Panc1 (cell line): ENCODE measurements around the gene ROBO2. TPM values are rescaled to one million over a fixed set of nuclear protein-coding genes. Genes with fewer than 3 reads are reported as not detected.

Source experiments
- ATAC-seq: fragments of 200-7000 bp; cut with Tn5 transposase; 2 replicates; pipeline ENCODE4 v1.9.1; 2020; ENCODE audit warnings: mild to moderate bottlenecking, moderate library complexity
- BruUV-seq: library from RNA; stranded (reverse); fragments of 400-500 nt; replicated peaks from 2 replicates; lab custom pipeline; 2021; lab: Mats Ljungman, UMichigan
- CTCF ChIA-PET: fragments of 300-600 bp; sonication (Branson Sonifier 250); formaldehyde crosslinking; loops from one replicate; lab custom pipeline; 2022; ENCODE audit warnings: antibody characterized with exemption; lab: Charles Lee
- POLR2A ChIA-PET: fragments of 300-600 bp; sonication (Branson Sonifier 250); formaldehyde crosslinking; loops from one replicate; lab custom pipeline; 2022; ENCODE audit warnings: antibody characterized with exemption; lab: Charles Lee
- DNase-seq: peaks from one replicate; pipeline ENCODE4 v3.0.0-alpha.2; 2010; ENCODE audit warnings: low read depth, low spot score
- H3K27ac ChIP-seq: 2 replicates; pipeline ENCODE4 v1.5.1; 2011; ENCODE audit warnings: mild to moderate bottlenecking, low read length, inconsistent platforms
- H3K27me3 ChIP-seq: fragments of 200-500 bp; sonication (Bioruptor generic); 2 replicates; pipeline ENCODE4 v1.6.0; 2014; ENCODE audit warnings: low read length, inconsistent platforms; ENCODE audit not compliant: control insufficient read depth, insufficient read depth
- H3K36me3 ChIP-seq: fragments of 200-500 bp; sonication (Bioruptor generic); 2 replicates; pipeline ENCODE4 v1.5.1; 2014; ENCODE audit warnings: inconsistent platforms, mild to moderate bottlenecking, low read length, moderate library complexity; ENCODE audit not compliant: control insufficient read depth, insufficient read depth
- H3K4me1 ChIP-seq: 2 replicates; pipeline ENCODE4 v1.5.1; 2011; ENCODE audit warnings: inconsistent platforms, mild to moderate bottlenecking, low read length, moderate library complexity; ENCODE audit not compliant: control insufficient read depth, insufficient read depth
- H3K4me3 ChIP-seq, 2 experiments: 2 replicates each; pipeline ENCODE4 v1.5.1; 2011 to 2012; ENCODE audit warnings: low read depth in 2 of 2, low read length in 2 of 2, mild to moderate bottlenecking in 2 of 2, inconsistent platforms in 1 of 2, moderate library complexity in 1 of 2
- H3K9me3 ChIP-seq: fragments of 200-500 bp; sonication (Bioruptor generic); 2 replicates; pipeline ENCODE4 v1.5.1; 2014; ENCODE audit warnings: low read depth, mild to moderate bottlenecking, inconsistent platforms, low read length, moderate library complexity; ENCODE audit not compliant: control insufficient read depth, insufficient read depth
- CTCF ChIP-seq: fragments of 450-650 bp; IDR thresholded peaks from 2 replicates; pipeline ENCODE4 v1.5.1; 2017; ENCODE audit warnings: mild to moderate bottlenecking
- POLR2AphosphoS5 ChIP-seq: IDR thresholded peaks from 2 replicates; pipeline ENCODE4 v1.6.1; 2012; ENCODE audit warnings: mild to moderate bottlenecking, low read depth, low read length, moderate library complexity
- REST ChIP-seq, 2 experiments: IDR thresholded peaks; 2 replicates each; pipeline ENCODE4 v1.6.1; 2011 to 2012; ENCODE audit warnings: low read depth in 2 of 2, control low read depth in 1 of 2, low read length in 1 of 2, mild to moderate bottlenecking in 1 of 2, moderate library complexity in 1 of 2; ENCODE audit not compliant: insufficient read depth in 1 of 2
- SIN3A ChIP-seq: IDR thresholded peaks from 2 replicates; pipeline ENCODE4 v1.6.1; 2012; ENCODE audit warnings: low read depth, mild to moderate bottlenecking, low read length, moderate library complexity, borderline replicate concordance; ENCODE audit not compliant: insufficient read depth
- TCF7L2 ChIP-seq: IDR thresholded peaks from 2 replicates; pipeline ENCODE4 v1.6.1; 2011; ENCODE audit warnings: mild to moderate bottlenecking, low read depth, low read length, inconsistent platforms
- in situ Hi-C: cut with HindIII; loops from 2 replicates; pipeline ENCODE4 v1.10.0; 2016; ENCODE audit warnings: low sequenced_read_pairs, low pct_unique_long_range_greater_than_20kb
- intact Hi-C: fragments of 100-400 bp; cut with micrococcal nuclease; formaldehyde crosslinking; loops from one replicate; pipeline ENCODE4 v1.10.0; 2022; ENCODE audit not compliant: unreplicated experiment
- total RNA-seq: library from RNA; stranded (reverse); gene quantifications from one replicate; pipeline ENCODE4 v1.2.1, GENCODE V29; 2021; ENCODE audit not compliant: unreplicated experiment

ROBO2 gene
- total RNA-seq, 1 experiment from 2014 or later: 1.3 TPM

GRCh38 chr3:77134769-77135168 is 94.9 kb downstream of the ROBO2 start:
- ChIA-PET POLR2A (no interaction called here), CTCF (no interaction called here)
- BruUV-seq: no TSS peak

GRCh38 chr3:77137559-77137958 is 97.7 kb downstream of the ROBO2 start:
- intact Hi-C loops: no loop called here
- no TSS peak for BruUV-seq
- DNase-seq (no peak), ATAC-seq (no peak)
- H3K36me3 ChIP-seq: no peaks in the 10 kb centered on the region
- TF ChIP-seq POLR2AphosphoS5 (no peak), TCF7L2 (no peak), SIN3A (no peak), REST (IDR thresholded peaks at IDR 0.05; ENCODE audit: insufficient read depth in 1 of 2, low read depth in 2 of 2, low read length in 1 of 2) (no peak), CTCF (no peak)
- ChIA-PET POLR2A (interaction anchor here (0.7 kb wide), 1 partner anchor 81 kb away, joined by 3 read pairs; no protein-coding TSS in a partner anchor), CTCF (no interaction called here)
- no peak overlapping the region for H3K4me3 ChIP-seq
- H3K9me3 ChIP-seq: no peaks in the 10 kb centered on the region
- H3K4me1 ChIP-seq: no peaks in the 10 kb centered on the region
- H3K27me3 ChIP-seq: no peaks in the 10 kb centered on the region
- in situ Hi-C loops: no loop called here
- no peak overlapping the region for H3K27ac ChIP-seq

More at GRCh38 chr3:77134769-77135168, 94.9 kb downstream of the ROBO2 start:
- Histone ChIP-seq H3K9me3 (no peaks in the 10 kb centered on the region), H3K36me3 (no peaks in the 10 kb centered on the region; the same call in 1 of the 2 replicates), H3K4me1 (no peaks in the 10 kb centered on the region), H3K27ac (no peak overlapping the region), H3K4me3 (no peak overlapping the region), H3K27me3 (no peaks in the 10 kb centered on the region)
- in situ Hi-C loops: no loop called here
- ATAC-seq (no peak), DNase-seq (no peak)
- TF ChIP-seq REST (IDR thresholded peaks at IDR 0.05; ENCODE audit: insufficient read depth in 1 of 2, low read depth in 2 of 2, low read length in 1 of 2) (no peak), SIN3A (no peak), CTCF (no peak), TCF7L2 (no peak), POLR2AphosphoS5 (no peak)
- intact Hi-C loops: no loop called here
